ENCODE measurements around the gene PPP1R37. TPM values are rescaled to one million over a fixed set of nuclear protein-coding genes. Genes with fewer than 3 reads are reported as not detected.

The PPP1R37 gene
- 53.7 and 56.6 TPM in 2 replicates for polyA plus RNA-seq
- 51.7 and 67.0 TPM in 2 replicates for polyA minus RNA-seq

- Histone ChIP-seq H3K9ac (ENCODE audit: low read length) (peak within 1 kb of the TSS; percentile 91), H3K27me3 (ENCODE audit: insufficient read depth, low read depth, low read length) (no peaks in the 10 kb centered on the region), H3F3A (ENCODE audit: insufficient read depth, low read length, poor library complexity, severe bottlenecking) (peaks cover 7% of the 10 kb centered on the region), H3K79me2 (replicated peaks; ENCODE audit: insufficient read depth, low read length) (peaks cover 50% of the 10 kb centered on the region), H3K4me2 (ENCODE audit: low read length) (peak within 1 kb of the TSS; percentile 85), H3K27ac (ENCODE audit: low read length) (peak within 1 kb of the TSS; percentile 97), H3K9me3 (ENCODE audit: low read length) (no peaks in the 10 kb centered on the region), H3K36me3 (ENCODE audit: insufficient read depth, low read length) (no peaks in the 10 kb centered on the region), H4K20me1 (ENCODE audit: insufficient read depth) (peaks cover 5% of the 10 kb centered on the region), H2AFZ (ENCODE audit: low read depth, low read length) (peak within 1 kb of the TSS; percentile 68), H3K4me3 (ENCODE audit: low read length) (peak within 1 kb of the TSS; percentile 98), H3K9me2 (ENCODE audit: insufficient read depth, low read length) (no peaks in the 10 kb centered on the region)
- TF ChIP-seq MXI1 (conservative IDR thresholded peaks at IDR 0.05; ENCODE audit: poor library complexity, severe bottlenecking) (peak; percentile 91), CTCF (IDR thresholded peaks at IDR 0.05; ENCODE audit: poor library complexity, severe bottlenecking) (peak; percentile 61), POLR2AphosphoS5 (IDR thresholded peaks at IDR 0.05) (peak; percentile 59), REST (IDR thresholded peaks at IDR 0.05; ENCODE audit: borderline replicate concordance) (peak; percentile 81), EP300 (conservative IDR thresholded peaks at IDR 0.05; ENCODE audit: poor library complexity, severe bottlenecking) (peak; percentile 100), EZH2 (IDR thresholded peaks at IDR 0.05; ENCODE audit: borderline replicate concordance, insufficient read depth, low read length, poor library complexity, severe bottlenecking) (no peak), RAD21 (conservative IDR thresholded peaks at IDR 0.05) (peak; percentile 41), TAF1 (IDR thresholded peaks at IDR 0.05; ENCODE audit: low read depth) (no peak), SMC3 (conservative IDR thresholded peaks at IDR 0.05; ENCODE audit: poor library complexity) (peak; percentile 46)
Measured at GRCh38 chr19:45092747-45093678, at the start of gene PPP1R37. Gene PPP1R37 (plus strand): TSS chr19:45093179. CDS start chr19:45093326, 147 bp downstream.

GRCh38 chr19:45045671-45046353 lies 47.2 kb upstream of the PPP1R37 start:
- Histone ChIP-seq H2AFZ (ENCODE audit: low read depth, low read length) (no peak overlapping the region), H3K27ac (ENCODE audit: low read length) (no peak overlapping the region), H3K79me2 (replicated peaks; ENCODE audit: insufficient read depth, low read length) (peaks cover 17% of the 10 kb centered on the region), H4K20me1 (ENCODE audit: insufficient read depth) (no peaks in the 10 kb centered on the region), H3K4me2 (ENCODE audit: low read length) (no peak overlapping the region), H3F3A (ENCODE audit: insufficient read depth, low read length, poor library complexity, severe bottlenecking) (no peaks in the 10 kb centered on the region), H3K9ac (ENCODE audit: low read length) (no peak overlapping the region), H3K4me3 (ENCODE audit: low read length) (no peak overlapping the region), H3K36me3 (ENCODE audit: insufficient read depth, low read length) (no peaks in the 10 kb centered on the region), H3K9me2 (ENCODE audit: insufficient read depth, low read length) (no peaks in the 10 kb centered on the region), H3K9me3 (ENCODE audit: low read length) (no peaks in the 10 kb centered on the region), H3K27me3 (ENCODE audit: insufficient read depth, low read depth, low read length) (no peaks in the 10 kb centered on the region)
- TF ChIP-seq MXI1 (conservative IDR thresholded peaks at IDR 0.05; ENCODE audit: poor library complexity, severe bottlenecking): no peak
- no peak for TF ChIP-seq RAD21 (conservative IDR thresholded peaks at IDR 0.05)
